GM13976 (cell line): ENCODE results near the gene MAPK8IP2.

Source experiments
- DNase-seq: peaks from one replicate; pipeline ENCODE4 v3.0.0; 2012; ENCODE audit warnings: low spot score
- in situ Hi-C: fragments of 300-500 bp; cut with MboI; formaldehyde crosslinking; loops from one replicate; pipeline ENCODE4 v1.12.0; 2022; ENCODE audit warnings: low sequenced_read_pairs, mixed read lengths, inconsistent platforms; ENCODE audit not compliant: unreplicated experiment
- TF ChIP-seq, protein P1 (sequence below): IDR thresholded peaks from 2 replicates; pipeline ENCODE4 v1.5.1; 2012; ENCODE audit warnings: borderline replicate concordance, mild to moderate bottlenecking; ENCODE audit not compliant: insufficient read depth; ENCODE audit errors: extremely low read depth, missing control alignments, control extremely low read depth

Gene MAPK8IP2

GRCh38 chr22:50562523-50563412, 37.8 kb upstream of the MAPK8IP2 start, which contains the start of gene SYCE3:
Gene SYCE3 (minus strand): TSS chr22:50562919. CDS start chr22:50556405, 6,514 bp downstream.
- DNase-seq: peak; percentile 98
- in situ Hi-C loops: no loop called here
- TF ChIP-seq, protein P1, sequence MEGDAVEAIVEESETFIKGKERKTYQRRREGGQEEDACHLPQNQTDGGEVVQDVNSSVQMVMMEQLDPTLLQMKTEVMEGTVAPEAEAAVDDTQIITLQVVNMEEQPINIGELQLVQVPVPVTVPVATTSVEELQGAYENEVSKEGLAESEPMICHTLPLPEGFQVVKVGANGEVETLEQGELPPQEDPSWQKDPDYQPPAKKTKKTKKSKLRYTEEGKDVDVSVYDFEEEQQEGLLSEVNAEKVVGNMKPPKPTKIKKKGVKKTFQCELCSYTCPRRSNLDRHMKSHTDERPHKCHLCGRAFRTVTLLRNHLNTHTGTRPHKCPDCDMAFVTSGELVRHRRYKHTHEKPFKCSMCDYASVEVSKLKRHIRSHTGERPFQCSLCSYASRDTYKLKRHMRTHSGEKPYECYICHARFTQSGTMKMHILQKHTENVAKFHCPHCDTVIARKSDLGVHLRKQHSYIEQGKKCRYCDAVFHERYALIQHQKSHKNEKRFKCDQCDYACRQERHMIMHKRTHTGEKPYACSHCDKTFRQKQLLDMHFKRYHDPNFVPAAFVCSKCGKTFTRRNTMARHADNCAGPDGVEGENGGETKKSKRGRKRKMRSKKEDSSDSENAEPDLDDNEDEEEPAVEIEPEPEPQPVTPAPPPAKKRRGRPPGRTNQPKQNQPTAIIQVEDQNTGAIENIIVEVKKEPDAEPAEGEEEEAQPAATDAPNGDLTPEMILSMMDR: peak; percentile 91

GRCh38 chr22:50563413-50564160, 37.0 kb upstream of the MAPK8IP2 start:
- in situ Hi-C loops: no loop called here
- TF ChIP-seq, protein P1: no peak
- DNase-seq: peak; percentile 22

DNA sequence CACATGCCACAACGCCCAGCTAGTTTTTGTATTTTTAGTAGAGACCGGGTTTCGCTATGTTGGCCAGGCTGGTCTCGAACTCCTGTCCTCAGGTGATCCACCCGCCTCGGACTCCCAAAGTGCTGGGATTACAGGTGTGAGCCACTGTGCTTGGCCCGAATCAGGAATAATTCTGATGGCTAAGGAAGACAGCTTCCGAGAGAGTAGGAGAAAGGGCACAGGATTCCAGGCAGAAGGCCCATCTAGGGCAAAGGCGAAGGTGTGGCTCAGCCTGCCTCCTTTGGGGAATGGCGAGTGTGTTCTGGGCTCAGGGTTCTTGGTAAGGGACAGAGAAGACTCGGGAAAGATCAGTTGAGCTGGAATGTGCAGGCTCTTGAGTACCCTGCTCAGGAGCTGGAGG, 36.3 kb upstream of the MAPK8IP2 start:
- in situ Hi-C loops: no loop called here
- no peak for DNase-seq
- TF ChIP-seq, protein P1: no peak

GRCh38 chr22:50567721-50568252, 32.8 kb upstream of the MAPK8IP2 start:
- DNase-seq: no peak
- in situ Hi-C loops: no loop called here
- TF ChIP-seq, protein P1: no peak

GRCh38 chr22:50568626-50569025, 32.0 kb upstream of the MAPK8IP2 start:
- in situ Hi-C loops: no loop called here
- DNase-seq: no peak
- TF ChIP-seq, protein P1: no peak

- TF ChIP-seq, protein P1: no peak
- DNase-seq: no peak
- in situ Hi-C loops: no loop called here
Measured at GRCh38 chr22:50569041-50569459, 31.5 kb upstream of the MAPK8IP2 start.
